GM19324 (cell line): ENCODE data around the gene QKI.
A peak's percentile ranks its signal among the peaks of the same experiment; 100 is the strongest.
"Not testable (repeated sequence)": the region's sequence is repeated elsewhere in the genome, so short reads cannot be mapped to it uniquely, and the experiment has no call there.

Experiments used
- ATAC-seq: cut with Tn5 transposase; IDR thresholded peaks from one replicate; pipeline ENCODE4 v1.9.1; 2021; ENCODE audit warnings: mild to moderate bottlenecking, moderate library complexity; ENCODE audit not compliant: unreplicated experiment, low FRiP score

Gene QKI

DNA sequence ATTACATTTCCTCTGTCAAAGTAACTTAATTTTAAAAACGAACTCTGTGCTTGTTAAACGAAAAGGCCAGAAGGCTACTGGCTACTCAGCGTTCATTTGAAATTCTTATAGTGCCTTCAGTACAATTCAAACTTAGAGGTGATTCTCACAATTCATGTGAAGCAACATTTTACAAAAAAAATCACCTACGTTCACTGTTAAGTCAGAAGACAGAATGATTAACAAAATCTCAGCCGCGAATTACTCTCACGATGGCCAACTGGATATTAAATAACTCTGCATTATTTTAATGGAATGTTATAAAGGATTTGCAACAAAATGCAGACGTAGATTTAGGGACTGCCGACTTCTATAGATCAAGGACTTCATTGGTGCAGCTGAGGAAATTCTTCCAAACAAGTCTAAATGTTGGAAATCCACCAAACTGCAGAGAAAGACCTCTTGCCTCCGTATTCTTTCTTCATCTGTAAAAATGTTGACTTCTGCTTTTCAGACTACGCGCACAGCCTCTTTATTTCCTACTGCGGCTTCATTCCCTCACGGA is 1.6 kb upstream of the QKI start:
- ATAC-seq, result no peak

DNA sequence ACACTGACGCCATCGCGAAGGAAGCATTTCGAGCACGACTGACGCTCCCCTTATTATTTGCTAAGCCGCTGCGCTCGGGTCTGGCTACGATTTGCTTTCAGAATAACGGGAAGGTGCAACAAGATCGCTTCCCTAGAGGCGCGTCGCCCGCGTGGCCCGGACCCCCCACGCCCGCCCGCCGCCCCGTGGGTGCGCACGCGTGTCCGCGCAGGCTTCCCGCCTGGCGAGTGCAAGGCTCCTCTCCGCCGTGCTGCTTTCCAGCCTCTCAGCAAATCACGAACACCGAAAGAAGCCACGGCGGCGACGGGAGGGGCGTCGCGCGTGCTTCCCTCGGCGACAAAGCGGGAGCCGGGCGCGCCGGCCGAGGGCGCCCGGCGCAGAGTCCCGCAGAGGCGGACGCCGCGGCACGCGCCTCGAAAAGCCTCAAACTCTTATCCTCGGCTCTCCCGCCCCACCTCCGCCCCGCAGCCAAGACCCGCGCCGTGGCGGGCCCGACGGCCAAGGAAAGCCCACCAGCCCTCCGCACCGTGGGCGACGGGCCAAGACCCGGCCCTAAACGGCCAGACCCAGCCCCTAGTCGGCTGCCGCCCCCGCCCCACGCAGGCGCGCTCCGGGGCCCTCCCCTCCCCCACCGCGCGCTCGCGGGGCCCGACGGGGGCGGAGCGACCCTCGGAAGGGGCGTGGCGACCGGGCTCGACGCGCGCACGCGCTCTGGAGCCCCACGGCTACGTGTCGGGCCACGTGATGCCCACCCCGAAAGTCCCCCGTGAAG is 987 bp upstream of the QKI start:
- ATAC-seq, result peak; percentile 58

- ATAC-seq, result peak; percentile 0
Observed at GRCh38 chr6:163414946-163415619, 565 bp downstream of the QKI start.

DNA sequence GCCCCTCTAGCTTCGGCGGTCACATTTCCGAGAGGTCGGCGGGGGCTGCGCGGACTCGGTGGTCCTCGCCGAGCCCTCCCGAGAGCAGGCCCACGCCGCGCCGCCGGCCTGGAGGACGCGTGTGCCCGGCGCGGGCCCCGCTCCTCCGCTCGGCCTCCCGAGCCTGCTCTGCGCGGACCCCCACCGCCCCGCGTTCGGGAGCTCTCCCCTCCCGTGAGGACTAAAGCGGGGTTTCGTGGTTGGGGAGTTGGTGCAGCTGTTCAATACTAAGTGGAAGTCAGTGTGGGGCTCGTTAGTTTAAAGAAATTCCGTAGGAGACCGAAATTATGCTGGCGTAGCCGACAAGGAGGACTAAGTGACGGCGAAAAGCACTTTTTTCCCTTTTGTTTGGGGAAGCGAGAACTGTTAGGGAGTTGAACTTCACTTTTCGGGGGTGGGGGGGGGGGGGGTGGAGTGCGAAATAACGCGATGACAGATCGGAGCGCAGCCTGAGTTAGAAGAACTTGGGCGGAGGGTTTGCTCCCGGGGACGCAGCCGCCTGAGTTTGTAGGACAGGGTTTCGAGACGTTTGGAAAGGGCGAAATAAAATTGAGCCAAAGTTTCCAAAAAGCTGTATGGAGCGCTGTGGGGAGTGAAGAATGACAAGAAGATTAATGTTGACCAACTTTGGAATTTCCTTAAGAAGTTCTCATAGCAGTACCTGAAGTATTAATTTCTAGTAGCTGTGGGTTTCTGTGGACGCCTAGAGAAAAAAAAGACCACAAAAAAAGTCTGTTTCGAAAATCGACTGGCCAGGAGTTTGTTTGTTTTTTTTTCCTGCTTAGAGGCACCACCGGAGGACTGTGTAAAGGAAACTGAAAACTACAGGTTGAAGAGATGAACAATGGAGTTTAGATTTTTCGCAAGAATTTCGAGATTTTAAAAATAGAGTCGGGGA is 1.4 kb downstream of the QKI start:
- ATAC-seq, result peak; percentile 2

DNA sequence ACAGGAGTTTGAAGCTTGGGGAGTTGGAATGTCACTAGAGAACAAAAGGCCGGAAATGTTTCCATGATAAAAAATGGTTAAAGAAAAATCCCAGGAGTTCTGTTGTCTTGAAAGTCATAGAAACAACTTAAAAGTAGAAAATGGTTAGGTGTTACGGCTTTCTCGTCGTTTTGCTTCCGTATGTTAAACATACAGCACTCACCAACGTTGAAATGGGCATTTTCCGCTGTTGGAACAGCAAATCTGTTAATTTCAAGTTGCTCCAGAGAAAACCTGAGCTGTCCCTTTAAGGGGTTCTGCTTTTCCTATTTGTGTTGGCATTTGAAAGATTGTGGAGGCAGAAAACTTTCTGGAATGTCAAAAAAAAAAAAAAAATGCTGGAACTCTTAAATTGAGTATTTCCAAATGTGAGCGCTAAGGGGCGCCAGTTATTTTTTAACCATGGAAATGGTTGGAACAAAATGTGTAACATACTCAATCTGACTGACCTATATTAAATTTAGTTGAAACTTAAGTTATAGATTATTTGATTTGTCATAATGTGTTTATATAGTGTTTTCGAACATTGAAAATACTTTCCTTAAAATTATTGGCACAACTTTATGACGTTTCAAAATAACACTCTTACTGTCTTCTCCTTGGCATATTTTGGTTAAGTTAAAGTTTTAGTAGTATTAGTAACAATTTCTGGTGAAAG is 2.2 kb downstream of the QKI start:
- no peak for ATAC-seq

GRCh38 chr6:163417595-163417994 is 3.1 kb downstream of the QKI start:
- ATAC-seq, result no peak

- ATAC-seq, result no peak
Observed at GRCh38 chr6:163418311-163419029, 4.0 kb downstream of the QKI start.

- no peak for ATAC-seq
Observed at GRCh38 chr6:163419413-163420288, 5.1 kb downstream of the QKI start.

DNA sequence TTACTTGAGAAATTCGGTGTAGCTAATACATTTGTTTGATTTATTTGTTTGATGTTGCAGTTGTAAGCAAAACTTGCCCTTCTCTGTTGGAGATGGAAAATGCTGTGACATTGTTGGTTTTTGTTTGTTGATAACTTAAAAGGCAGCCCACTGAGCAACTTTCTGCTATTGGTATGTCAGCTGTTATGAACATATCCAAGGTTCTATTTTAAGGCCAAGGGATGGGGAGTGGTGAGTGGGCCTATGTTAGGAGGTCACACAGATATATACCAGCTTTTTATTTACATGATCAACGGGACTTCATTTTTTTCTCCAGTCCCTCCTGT is 5.7 kb downstream of the QKI start:
- ATAC-seq, result no peak

GRCh38 chr6:163422550-163422949 is 8.0 kb downstream of the QKI start:
- no peak for ATAC-seq

GRCh38 chr6:163423696-163424095 is 9.2 kb downstream of the QKI start:
- ATAC-seq, result no peak

DNA sequence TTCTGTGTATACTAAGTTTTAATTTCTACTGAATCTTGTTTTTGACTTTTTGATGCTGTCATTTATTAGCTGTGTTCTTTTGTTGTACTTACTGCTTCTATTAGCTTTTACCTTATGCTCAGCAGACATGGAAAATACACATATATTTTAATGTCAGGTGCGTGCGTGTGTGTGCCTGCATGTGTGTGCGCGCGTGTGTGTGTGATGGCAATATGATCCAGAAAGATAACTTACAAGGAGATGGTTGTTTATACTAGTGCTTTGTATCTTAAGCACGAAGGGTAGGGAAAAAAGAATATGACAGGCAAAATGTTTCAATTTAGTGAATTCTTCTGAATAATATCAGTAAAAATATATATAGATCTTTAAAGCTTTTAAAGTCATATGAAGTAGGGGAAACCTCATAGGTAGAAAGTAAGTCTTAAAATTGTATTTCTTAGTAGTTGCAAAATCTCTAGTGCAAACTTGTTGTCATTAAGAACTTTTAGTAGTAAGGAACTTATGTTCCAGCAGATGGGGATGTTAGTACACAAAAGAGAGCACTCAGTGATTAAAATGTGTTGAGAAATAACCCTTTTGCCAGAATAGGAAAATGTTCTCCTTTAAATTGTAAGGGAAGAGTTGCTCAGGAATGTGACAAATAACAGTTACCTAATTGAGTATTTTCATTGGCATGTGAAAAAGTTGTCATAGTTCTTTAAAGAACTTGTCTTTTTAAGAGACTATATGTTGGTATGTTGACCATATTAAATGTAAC is 13.2 kb downstream of the QKI start:
- no peak for ATAC-seq

GRCh38 chr6:163428373-163428772 is 13.9 kb downstream of the QKI start:
- no peak for ATAC-seq

DNA sequence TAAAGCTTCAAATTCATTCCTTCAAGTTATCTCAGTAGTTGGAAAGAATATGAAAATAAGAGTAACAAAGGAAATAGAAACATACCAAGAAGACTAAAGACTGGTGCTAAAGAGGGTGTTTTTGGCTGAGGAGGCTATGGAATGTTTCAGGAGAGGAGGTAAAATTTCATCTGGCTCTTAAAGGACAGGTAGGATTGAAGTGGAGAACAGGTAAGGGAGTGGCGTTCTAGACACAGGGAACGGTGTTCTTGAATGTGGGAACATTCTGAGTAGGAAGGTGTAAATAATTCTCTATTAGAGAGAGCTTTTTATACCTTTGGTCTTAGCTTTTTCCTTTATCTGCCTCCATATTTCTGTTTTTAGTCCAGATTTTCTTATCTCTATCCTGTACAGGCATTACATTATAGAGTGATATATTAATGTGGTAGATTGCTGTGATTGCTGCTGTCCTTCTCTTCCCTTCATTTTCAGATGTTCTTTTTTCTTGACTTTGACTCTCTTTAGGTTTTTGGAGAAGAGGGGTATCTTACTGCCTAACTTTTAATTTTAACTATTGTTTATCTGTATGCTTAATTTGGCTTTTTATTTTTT is 15.4 kb downstream of the QKI start:
- ATAC-seq, result no peak

GRCh38 chr6:163432300-163432699 is 17.8 kb downstream of the QKI start:
- ATAC-seq, result no peak

DNA sequence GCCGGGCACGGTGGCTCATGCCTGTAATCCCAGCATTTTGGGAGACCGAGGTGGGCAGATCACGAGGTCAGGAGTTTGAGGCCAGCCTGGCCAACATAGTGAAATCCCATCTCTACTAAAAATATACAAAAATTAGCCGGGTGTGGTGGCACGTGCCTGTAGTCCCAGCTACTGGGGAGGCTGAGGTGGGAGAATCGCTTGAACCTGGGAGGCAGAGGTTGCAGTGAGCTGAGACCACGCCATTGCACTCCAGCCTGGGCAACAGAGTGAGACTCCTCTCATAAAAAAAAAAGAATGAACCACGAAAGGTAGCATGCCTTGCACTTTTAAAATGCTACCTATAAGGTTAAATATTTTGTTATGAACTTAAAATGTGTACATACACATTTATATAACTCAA is 19.0 kb downstream of the QKI start:
- not testable (repeated sequence) for ATAC-seq

DNA sequence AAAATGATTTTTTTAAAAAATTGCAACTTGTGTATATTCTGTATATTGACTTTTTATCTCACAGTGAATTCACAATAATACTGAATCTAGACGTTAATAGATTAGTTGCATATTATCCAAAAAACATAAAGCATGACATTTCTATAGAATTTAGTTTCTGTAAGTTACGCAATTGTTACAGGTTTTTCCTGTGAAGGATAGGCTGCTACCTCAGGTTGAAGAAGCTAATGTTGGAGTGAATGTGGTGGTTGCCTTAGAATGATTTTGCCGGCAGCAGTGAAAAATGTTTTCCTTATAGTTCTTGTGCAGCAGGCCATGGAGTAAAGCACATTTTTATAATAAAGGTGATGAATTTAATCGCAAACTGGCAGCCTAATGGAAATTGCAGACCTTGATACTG is 20.5 kb downstream of the QKI start:
- ATAC-seq, result no peak

- no peak for ATAC-seq
Observed at GRCh38 chr6:163436843-163437242, 22.3 kb downstream of the QKI start.
